Spinal cord (tissue), 10 donors: Measurements from ENCODE around the gene NSDHL. TPM values are rescaled to one million over a fixed set of nuclear protein-coding genes. Genes with fewer than 3 reads are reported as not detected.

ENCODE experiments used
- DNase-seq, 6 donors: peaks; one replicate each; pipeline versions ENCODE4 v3.0.0 to v3.0.0-alpha.2; 2013 to 2015; ENCODE audit warnings: low spot score in 6 of 6, low read depth in 4 of 6
- H3K27ac ChIP-seq: one replicate; pipeline ENCODE4 v1.5.1; 2013; ENCODE audit warnings: low read depth, low read length, control low read depth
- H3K27me3 ChIP-seq: one replicate; pipeline ENCODE4 v1.6.1; 2013; ENCODE audit warnings: low read length; ENCODE audit not compliant: control insufficient read depth, insufficient read depth
- H3K36me3 ChIP-seq: one replicate; pipeline ENCODE4 v1.6.1; 2013; ENCODE audit warnings: low read length; ENCODE audit not compliant: control insufficient read depth, insufficient read depth
- H3K4me1 ChIP-seq: one replicate; pipeline ENCODE4 v1.6.1; 2013; ENCODE audit warnings: low read length; ENCODE audit not compliant: control insufficient read depth, insufficient read depth
- H3K4me3 ChIP-seq: one replicate; pipeline ENCODE4 v1.5.1; 2013; ENCODE audit warnings: low read depth, low read length, control low read depth
- H3K9me3 ChIP-seq: one replicate; pipeline ENCODE4 v1.6.1; 2013; ENCODE audit warnings: low read length; ENCODE audit not compliant: control insufficient read depth, insufficient read depth
- WGBS: methylation state at CpG from one replicate; pipeline ENCODE4 v1.1.5; 2013; ENCODE audit warnings: missing lambda C conversion rate; ENCODE audit not compliant: insufficient coverage; 5-methylcytosine and 5-hydroxymethylcytosine counted together
- polyA plus RNA-seq, 2 donors: library from polyadenylated mRNA; unstranded; fragments of 120-200 nt; gene quantifications; one replicate each; pipeline ENCODE4 v1.2.1, GENCODE V29; 2013; ENCODE audit not compliant: insufficient read length in 2 of 2
- total RNA-seq, 2 donors: library from RNA; depleted of rRNA in 1 of 2; stranded (reverse); fragments of 120-200 nt in 1 of 2; fragments of >200 nt in 1 of 2; gene quantifications; one replicate each; pipeline versions ENCODE4 v1.2.3 to v1.2.4, GENCODE V29; 2013 to 2014
- donor health status: healthy.

Gene NSDHL
- total and polyA plus RNA-seq, 4 donors: 18.0 to 49.5 (median 28.8) TPM

DNA sequence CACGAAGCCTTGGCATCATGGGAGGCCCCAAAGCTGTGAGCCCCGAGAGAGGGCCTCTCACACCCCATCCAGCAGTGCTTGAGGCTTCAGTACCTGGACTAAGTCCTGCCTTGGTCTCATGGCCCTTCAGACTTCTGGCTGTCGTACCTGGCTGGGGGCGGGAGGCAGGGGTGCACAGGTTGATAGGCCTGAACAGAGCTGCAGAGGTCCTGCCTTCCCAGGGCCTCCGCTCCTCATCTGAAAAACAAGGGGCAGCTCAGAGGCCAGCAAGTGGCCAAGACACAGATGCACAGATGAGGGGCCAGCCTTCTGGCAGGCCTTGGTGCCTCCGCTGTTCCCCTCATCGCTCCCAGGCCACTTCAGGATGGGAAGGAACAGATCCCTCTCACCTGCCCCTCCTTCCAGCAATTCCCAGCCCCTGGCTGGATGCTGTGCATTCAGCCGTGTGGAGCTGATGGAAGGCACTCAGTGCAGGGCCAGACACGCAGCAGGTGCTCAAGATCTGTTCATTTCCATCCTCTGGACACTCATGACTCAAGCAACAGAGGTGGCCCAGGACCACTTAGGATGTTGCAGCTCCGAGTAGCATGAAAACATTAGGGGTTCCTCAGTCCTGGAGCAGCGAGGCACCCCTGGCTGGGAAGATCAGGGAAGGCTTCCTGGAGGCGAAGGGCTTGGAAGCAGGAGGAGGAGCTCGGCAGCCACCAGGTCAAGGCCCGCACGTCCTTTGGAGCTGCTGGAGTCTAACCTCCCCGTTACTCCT, 68.4 kb downstream of the NSDHL start:
- Histone ChIP-seq H3K4me1 (peaks cover 25% of the 10 kb centered on the region), H3K4me3 (no peak overlapping the region), H3K27me3 (peaks cover 6% of the 10 kb centered on the region), H3K27ac (no peak overlapping the region), H3K9me3 (no peaks in the 10 kb centered on the region), H3K36me3 (no peaks in the 10 kb centered on the region)
- DNase-seq: no peak
- WGBS: 81% methylated on average over 16 of the region's 16 CpGs

DNA sequence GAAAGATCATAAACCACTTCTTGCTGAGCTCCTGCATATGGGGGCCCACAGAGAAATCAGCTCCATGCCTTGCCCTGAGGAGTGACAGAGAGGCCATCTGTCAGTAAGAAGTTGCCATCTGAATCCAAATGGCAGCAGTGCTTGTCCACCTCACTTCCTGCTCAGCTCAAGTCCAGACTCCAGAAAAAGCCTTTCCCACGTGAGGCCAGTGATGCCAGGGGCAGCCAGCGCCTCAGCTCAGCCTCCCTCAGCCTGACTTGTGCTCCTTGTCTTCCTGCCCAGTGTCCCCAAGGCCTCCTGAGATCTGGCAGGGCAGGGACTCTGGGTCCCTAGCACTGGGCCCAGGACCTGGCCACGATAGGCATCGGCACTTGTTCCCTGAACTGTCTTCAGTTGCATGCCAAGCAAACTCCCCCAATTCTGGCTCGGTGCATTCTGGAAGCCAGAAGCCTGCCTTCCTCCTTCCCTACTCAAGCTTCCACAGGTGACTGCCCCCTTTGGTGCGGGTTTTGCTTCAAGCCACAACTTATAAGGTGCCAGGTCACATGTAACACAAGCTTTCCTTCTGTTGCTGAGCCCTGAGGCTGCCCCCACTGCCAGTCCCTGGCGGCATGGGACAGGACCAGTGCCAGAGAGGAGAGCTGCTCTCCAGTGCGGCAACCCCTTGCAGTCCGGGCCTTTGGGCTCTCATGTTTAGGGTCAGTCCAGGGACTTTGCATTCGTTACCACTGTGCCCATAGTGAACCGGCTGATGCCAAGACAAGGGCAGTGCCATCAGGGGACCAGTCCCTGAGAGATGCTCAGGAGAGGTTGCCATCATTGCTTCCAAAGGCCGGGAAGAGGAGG, 69.2 kb downstream of the NSDHL start:
- Histone ChIP-seq H3K9me3 (no peaks in the 10 kb centered on the region), H3K4me1 (peaks cover 31% of the 10 kb centered on the region), H3K4me3 (no peak overlapping the region), H3K27ac (no peak overlapping the region), H3K27me3 (peaks cover 6% of the 10 kb centered on the region), H3K36me3 (no peaks in the 10 kb centered on the region)
- 77% methylated on average over 12 of the region's 12 CpGs for WGBS
- no peak for DNase-seq

DNA sequence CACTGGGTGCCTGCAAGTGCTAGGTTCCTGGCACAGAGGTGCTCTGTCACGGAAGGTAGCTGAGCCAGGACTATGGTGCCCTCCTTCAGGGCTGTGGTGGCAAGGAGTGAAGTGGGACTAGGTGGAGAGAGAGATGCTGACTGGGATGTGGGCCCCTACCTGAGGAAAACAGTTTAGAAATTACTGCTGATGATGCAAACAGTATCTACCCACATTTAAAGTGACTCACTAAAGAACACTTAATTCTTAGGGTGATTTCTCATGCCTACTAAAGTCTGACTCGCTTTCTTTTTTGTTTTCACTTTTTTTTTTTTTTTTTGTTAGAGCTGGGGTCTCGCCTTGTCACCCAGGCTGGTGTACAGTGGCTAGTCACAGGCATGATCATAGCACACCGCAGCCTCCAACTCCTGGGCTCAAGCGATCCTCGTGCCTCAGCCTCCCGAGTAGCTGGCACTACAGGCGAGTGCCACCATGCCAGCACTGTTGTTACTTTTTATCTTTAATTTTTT, 70.1 kb downstream of the NSDHL start:
- Histone ChIP-seq H3K27ac (no peak overlapping the region), H3K36me3 (no peaks in the 10 kb centered on the region), H3K4me3 (no peak overlapping the region), H3K4me1 (peaks cover 31% of the 10 kb centered on the region), H3K9me3 (no peaks in the 10 kb centered on the region), H3K27me3 (peaks cover 6% of the 10 kb centered on the region)
- DNase-seq: no peak
- 74% methylated on average over 4 of the region's 8 CpGs for WGBS

DNA sequence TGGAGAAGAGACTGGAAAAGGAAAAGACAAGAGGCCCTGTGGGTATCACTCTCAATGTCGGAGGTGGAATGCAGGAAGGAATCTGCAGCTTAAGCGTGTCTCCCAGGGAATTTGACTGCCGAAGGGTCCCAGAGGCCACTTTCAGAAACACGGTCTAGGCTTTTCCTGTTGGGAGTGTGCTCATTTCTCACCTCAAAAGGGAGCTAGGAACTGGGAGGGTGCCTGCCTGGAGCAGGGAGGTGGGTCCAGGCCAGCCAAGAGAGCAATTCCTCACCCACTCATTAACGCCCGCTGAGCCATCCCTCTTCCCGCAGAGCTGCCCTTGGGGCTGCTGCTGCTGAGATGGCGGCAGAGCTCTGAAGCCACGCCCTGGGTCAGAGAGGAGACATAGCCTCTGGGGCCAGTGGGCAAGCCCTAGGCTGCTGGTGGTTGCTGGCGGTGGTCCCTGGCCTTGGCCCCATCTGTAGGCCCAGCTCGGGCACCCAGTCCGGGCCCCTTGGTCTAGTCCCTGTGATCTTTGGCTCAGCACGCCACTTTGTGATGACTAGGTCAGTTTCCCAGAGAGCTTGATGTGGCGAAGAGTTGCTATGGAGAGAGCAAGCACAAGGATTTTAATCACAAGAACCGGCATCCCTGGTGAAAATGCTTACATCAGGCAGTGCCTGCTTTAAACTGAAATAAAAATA, 71.1 kb downstream of the NSDHL start:
- Histone ChIP-seq H3K9me3 (no peaks in the 10 kb centered on the region), H3K36me3 (no peaks in the 10 kb centered on the region), H3K4me3 (no peak overlapping the region), H3K4me1 (peaks cover 38% of the 10 kb centered on the region), H3K27ac (no peak overlapping the region), H3K27me3 (peaks cover 6% of the 10 kb centered on the region)
- WGBS: 48% methylated on average over 9 of the region's 15 CpGs
- DNase-seq: peak in 1 of 6 donors; percentile 2

DNA sequence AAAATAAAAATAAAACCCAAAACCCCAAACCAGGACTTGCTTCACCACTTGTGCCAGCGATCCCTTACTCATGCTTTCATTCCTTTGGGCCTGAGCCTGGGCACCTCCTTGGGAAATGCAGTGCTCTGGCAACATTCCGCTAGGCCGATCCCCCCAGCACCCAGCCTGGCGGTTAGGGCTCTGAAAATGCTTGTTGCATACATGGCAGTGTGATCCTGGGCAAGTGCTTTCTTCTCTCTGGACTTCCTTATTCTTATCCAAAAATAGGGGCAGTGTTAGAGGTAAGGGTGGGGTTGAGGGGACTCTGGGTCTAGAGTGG, 71.6 kb downstream of the NSDHL start:
- no peak overlapping the region for H3K4me3 ChIP-seq
- peaks cover 6% of the 10 kb centered on the region for H3K27me3 ChIP-seq
- H3K27ac ChIP-seq: no peak overlapping the region
- H3K4me1 ChIP-seq: peaks cover 42% of the 10 kb centered on the region
- 97% methylated on average over 3 of the region's 4 CpGs for WGBS
- no peak for DNase-seq
- no peaks in the 10 kb centered on the region for H3K9me3 ChIP-seq
- no peaks in the 10 kb centered on the region for H3K36me3 ChIP-seq

DNA sequence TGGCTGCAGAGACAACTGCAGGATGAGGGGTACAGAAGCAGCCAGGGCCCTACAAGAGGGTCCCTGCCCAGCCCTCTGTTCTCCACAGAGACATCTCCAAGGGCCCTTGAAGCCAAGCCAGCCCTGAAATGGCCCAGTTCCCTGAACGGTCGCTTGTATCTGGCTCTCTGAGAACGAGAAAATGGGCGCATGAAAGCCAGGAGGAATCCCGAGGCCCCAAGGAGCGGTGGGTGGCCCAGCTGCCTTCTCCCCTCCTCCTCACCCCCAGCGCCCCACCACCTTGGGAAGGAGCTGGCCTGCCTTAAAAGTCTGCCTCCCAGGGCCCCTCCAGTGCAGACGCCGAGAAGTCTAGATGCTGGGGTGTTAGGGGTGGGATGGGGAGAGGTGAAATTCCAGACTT, 72.7 kb downstream of the NSDHL start:
- WGBS: 58% methylated on average over 6 of the region's 9 CpGs
- H3K36me3 ChIP-seq: no peaks in the 10 kb centered on the region
- H3K27me3 ChIP-seq: peaks cover under 1% of the 10 kb centered on the region
- no peak for DNase-seq
- no peaks in the 10 kb centered on the region for H3K9me3 ChIP-seq
- H3K27ac ChIP-seq: no peak overlapping the region
- H3K4me1 ChIP-seq: peaks cover 33% of the 10 kb centered on the region
- H3K4me3 ChIP-seq: no peak overlapping the region

DNA sequence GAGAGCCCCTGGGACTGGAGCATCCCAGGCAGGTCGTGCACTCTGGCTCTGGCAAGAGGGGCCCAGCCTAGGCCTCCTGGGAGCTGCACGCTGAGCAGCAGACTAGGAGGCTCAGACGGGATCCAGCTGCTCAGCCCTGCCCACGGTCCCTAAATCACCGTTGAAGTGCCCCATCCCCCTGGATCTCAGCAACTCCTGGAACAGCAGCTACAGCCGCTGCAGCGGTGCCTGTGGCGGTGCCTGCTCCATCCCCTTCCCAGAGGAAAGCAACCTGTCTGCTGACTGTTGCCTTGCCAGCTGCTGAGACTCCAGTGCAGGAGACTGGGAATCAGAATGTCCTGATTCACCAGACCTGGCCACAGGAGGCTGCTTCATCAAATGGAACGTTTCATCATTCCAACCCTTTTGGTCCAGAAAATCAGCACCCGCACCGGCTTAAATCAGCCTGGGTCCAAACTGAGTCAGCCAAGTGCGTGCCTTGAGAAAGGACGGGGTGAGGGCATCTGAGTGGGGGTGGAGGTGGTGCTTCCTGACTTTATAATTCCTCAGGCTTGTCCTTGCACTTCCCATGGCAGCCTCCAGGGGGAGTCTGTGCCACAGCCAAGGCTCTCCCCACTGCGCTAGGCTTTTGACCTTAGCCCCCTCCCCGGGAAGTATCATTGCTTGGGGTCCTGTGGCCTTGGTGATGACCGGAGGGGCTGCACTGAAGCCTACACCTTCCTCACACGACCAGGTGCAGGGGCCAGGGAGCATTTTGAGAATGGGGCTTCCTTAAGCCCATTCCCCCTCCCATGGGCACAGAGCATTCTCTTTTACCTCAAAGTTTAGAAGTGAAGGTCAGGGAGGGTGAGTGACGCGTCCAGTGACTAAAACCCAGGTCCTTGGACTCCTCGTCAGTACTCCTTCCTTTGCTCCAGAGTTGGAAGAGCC, 73.6 kb downstream of the NSDHL start:
- WGBS: 33% methylated on average over 18 of the region's 20 CpGs
- H3K27ac ChIP-seq: no peak overlapping the region
- DNase-seq: peak in 3 of 6 donors; percentile 12 to 37 (median 35)

DNA sequence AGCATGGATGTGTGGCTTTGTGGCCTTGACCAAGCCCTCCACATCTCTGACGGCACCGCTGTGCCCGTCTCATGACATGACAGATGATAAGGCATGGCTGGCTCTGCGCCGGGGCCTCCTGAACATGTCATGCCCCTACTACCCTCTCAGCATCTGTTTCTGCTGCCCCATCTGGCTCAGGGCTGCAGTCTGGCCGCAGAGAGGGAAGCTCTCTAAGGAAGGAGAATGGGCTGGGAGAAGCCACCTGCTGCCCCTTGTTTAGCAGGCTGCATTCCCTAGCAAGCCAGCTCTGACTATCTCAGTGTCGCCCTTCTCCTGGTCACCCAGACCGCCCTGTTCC, 74.2 kb downstream of the NSDHL start:
- no peaks in the 10 kb centered on the region for H3K27me3 ChIP-seq
- H3K27ac ChIP-seq: no peak overlapping the region
- no peaks in the 10 kb centered on the region for H3K36me3 ChIP-seq
- H3K9me3 ChIP-seq: no peaks in the 10 kb centered on the region
- DNase-seq: no peak
- H3K4me3 ChIP-seq: no peak overlapping the region
- 74% methylated on average over 7 of the region's 8 CpGs for WGBS
- peaks cover 33% of the 10 kb centered on the region for H3K4me1 ChIP-seq

More for the DNA sequence above, 73.6 kb downstream of the NSDHL start:
- Histone ChIP-seq H3K36me3 (no peaks in the 10 kb centered on the region), H3K9me3 (no peaks in the 10 kb centered on the region), H3K4me3 (no peak overlapping the region), H3K27me3 (no peaks in the 10 kb centered on the region), H3K4me1 (peaks cover 33% of the 10 kb centered on the region)
